GM12878 (cell line): ENCODE measurements around the gene AMN1. TPM values are rescaled to one million over a fixed set of nuclear protein-coding genes. Genes with fewer than 3 reads are reported as not detected.

Experiments used
- ATAC-seq: fragments of 200-7000 bp; cut with Tn5 transposase; 3 replicates; pipeline ENCODE4 v1.9.1; 2020; ENCODE audit warnings: mild to moderate bottlenecking, moderate library complexity
- BruUV-seq: library from RNA; stranded (reverse); fragments of 400-500 nt; replicated peaks from 2 replicates; lab custom pipeline; 2021; lab: Mats Ljungman, UMichigan
- CTCF ChIA-PET: fragments of 300-600 bp; sonication (Branson Sonifier 250); formaldehyde crosslinking; extraction: SDS; loops from one replicate; lab custom pipeline; 2021; ENCODE audit warnings: inconsistent platforms; lab: Yijun Ruan, JAX
- POLR2A ChIA-PET: fragments of 350-600 bp; formaldehyde crosslinking; extraction: SDS; loops from one replicate; lab custom pipeline; 2021; ENCODE audit warnings: inconsistent platforms; lab: Charles Lee
- RAD21 ChIA-PET: fragments of 300-600 bp; sonication (Branson Sonifier 250); formaldehyde crosslinking; loops from one replicate; lab custom pipeline; 2023; ENCODE audit warnings: antibody characterized with exemption; ENCODE audit not compliant: unreplicated experiment; lab: Charles Lee
- SMC1A ChIA-PET: fragments of 300-600 bp; sonication (Branson Sonifier 250); formaldehyde crosslinking; loops from one replicate; lab custom pipeline; 2023; ENCODE audit not compliant: unreplicated experiment, uncharacterized antibody; lab: Charles Lee
- DNase-seq: peaks from one replicate; pipeline ENCODE4 v3.0.0-alpha.2; 2011; ENCODE audit warnings: low read depth, low spot score
- FAIRE-seq: peaks from 3 replicates; lab custom pipeline; 2011; peaks lifted over from hg19 to GRCh38; lab: Jason Lieb, UNC
- H2AFZ ChIP-seq: 2 replicates; pipeline ENCODE4 v1.6.0; 2011; ENCODE audit warnings: low read depth, low read length, control low read depth; ENCODE audit not compliant: control insufficient read depth
- H3K27ac ChIP-seq: 2 replicates; pipeline ENCODE4 v1.5.1; 2011; ENCODE audit warnings: control low read depth; ENCODE audit not compliant: control insufficient read depth, insufficient read depth
- H3K27me3 ChIP-seq, 2 experiments: replicated peaks in 1 of 2; 2 replicates each; pipeline versions ENCODE4 v1.6.0 to v1.6.1; 2011; ENCODE audit warnings: low read length in 1 of 2; ENCODE audit not compliant: control insufficient read depth in 2 of 2, insufficient read depth in 2 of 2
- H3K36me3 ChIP-seq, 2 experiments: 2 replicates each; pipeline ENCODE4 v1.5.1; 2011; ENCODE audit warnings: low read length in 1 of 2; ENCODE audit not compliant: control insufficient read depth in 2 of 2, insufficient read depth in 2 of 2
- H3K4me1 ChIP-seq: 2 replicates; pipeline ENCODE4 v1.6.1; 2011; ENCODE audit warnings: mild to moderate bottlenecking, low read length, moderate library complexity, mixed read lengths; ENCODE audit not compliant: control insufficient read depth, insufficient read depth
- H3K4me2 ChIP-seq: 2 replicates; pipeline ENCODE4 v1.6.0; 2011; ENCODE audit warnings: control low read depth; ENCODE audit not compliant: control insufficient read depth, insufficient read depth
- H3K4me3 ChIP-seq: fragments of 200-600 bp; sonication (generic); 2 replicates; pipeline ENCODE4 v1.5.1; 2016
- H3K79me2 ChIP-seq: 2 replicates; pipeline ENCODE4 v1.6.0; 2011; ENCODE audit warnings: low read length; ENCODE audit not compliant: control insufficient read depth, insufficient read depth
- H3K9ac ChIP-seq: 2 replicates; pipeline ENCODE4 v1.8.0; 2011; ENCODE audit warnings: low read length, control low read depth, mixed read lengths; ENCODE audit not compliant: control insufficient read depth, insufficient read depth
- H3K9me3 ChIP-seq: replicated peaks from 3 replicates; pipeline ENCODE4 v1.5.1; 2011; ENCODE audit warnings: mild to moderate bottlenecking, low read length; ENCODE audit not compliant: control insufficient read depth, insufficient read depth
- H4K20me1 ChIP-seq: 2 replicates; pipeline ENCODE4 v1.6.0; 2011; ENCODE audit not compliant: control insufficient read depth, insufficient read depth
- CBX3 ChIP-seq: fragments of 200-600 bp; sonication (generic); IDR thresholded peaks from 2 replicates; pipeline ENCODE4 v1.6.1; 2016; ENCODE audit warnings: low read depth, borderline replicate concordance
- EGR1 ChIP-seq, 2 experiments: IDR thresholded peaks; 1 replicate in 1 of 2; 2 replicates in 1 of 2; pipeline ENCODE4 v1.6.1; 2011 to 2012; ENCODE audit warnings: low read depth in 2 of 2, low read length in 2 of 2, borderline replicate concordance in 1 of 2, mild to moderate bottlenecking in 1 of 2, moderate library complexity in 1 of 2
- IKZF2 ChIP-seq, 2 experiments: fragments of 450-650 bp; IDR thresholded peaks; 2 replicates each; pipeline ENCODE4 v1.6.1; 2017; ENCODE audit warnings: mild to moderate bottlenecking in 2 of 2, moderate library complexity in 2 of 2
- RAD21 ChIP-seq: IDR thresholded peaks from 2 replicates; pipeline ENCODE4 v1.6.1; 2011; ENCODE audit warnings: mild to moderate bottlenecking, low read depth, low read length, moderate library complexity; ENCODE audit not compliant: insufficient read depth
- RELA ChIP-seq: fragments of 450-650 bp; IDR thresholded peaks from 2 replicates; pipeline ENCODE4 v1.8.0; 2014; ENCODE audit warnings: borderline replicate concordance; ENCODE audit not compliant: partially characterized antibody
- YBX1 ChIP-seq: fragments of 450-650 bp; IDR thresholded peaks from 2 replicates; pipeline ENCODE4 v1.6.1; 2016; ENCODE audit warnings: antibody characterized with exemption
- ZNF384 ChIP-seq: IDR thresholded peaks from 2 replicates; pipeline ENCODE4 v1.6.1; 2012; ENCODE audit warnings: low read depth, mild to moderate bottlenecking, low read length, improper control_type of control experiment, borderline replicate concordance
- ZSCAN29 ChIP-seq: fragments of 450-650 bp; IDR thresholded peaks from 2 replicates; pipeline ENCODE4 v1.6.1; 2017; ENCODE audit warnings: mild to moderate bottlenecking, moderate library complexity
- WGBS: methylation state at CpG from one replicate; pipeline ENCODE4 v1.1.6; 2016; ENCODE audit warnings: low lambda C conversion rate; ENCODE audit not compliant: insufficient replicate concordance, insufficient coverage; ENCODE audit errors: missing lambda C conversion rate; 5-methylcytosine and 5-hydroxymethylcytosine counted together
- in situ Hi-C: fragments of 300-500 bp; cut with MboI; formaldehyde crosslinking; loops from 9 replicates; pipeline ENCODE4 v1.14.3; 2018; ENCODE audit warnings: mixed read lengths
- intact Hi-C: fragments of 100-400 bp; cut with micrococcal nuclease; formaldehyde crosslinking; loops from one replicate; pipeline ENCODE4 v1.14.2; 2022; ENCODE audit not compliant: unreplicated experiment
- polyA plus RNA-seq, 11 experiments: library from polyadenylated mRNA; depleted of rRNA in 4 of 11; unstranded in 6 of 11; stranded (reverse) in 5 of 11; fragments of >200 nt; fragmentation: Nextera tagmentation in 4 of 11; fragmentation: Illumina TruSeq in 1 of 11; extraction: Ambion mirVana in 4 of 11; extraction: Trizol in 1 of 11; gene quantifications; 1 replicate in 1 of 11; 2 replicates in 10 of 11; pipeline versions ENCODE4 v1.2.1 to v1.2.3, GENCODE V29; 2011 to 2016; ENCODE audit warnings: inconsistent platforms in 2 of 11, missing spikeins in 2 of 11, low read depth in 1 of 11
- total RNA-seq, 4 experiments: library from RNA; depleted of rRNA in 3 of 4; stranded (reverse); fragments of >200 nt in 3 of 4; fragmentation: Illumina TruSeq in 1 of 4; extraction: Trizol in 1 of 4; gene quantifications; 2 replicates each; pipeline versions ENCODE4 v1.2.1 to v1.2.3, GENCODE V29; 2013 to 2021

The AMN1 gene
- total and polyA plus RNA-seq, 10 of the 15 experiments (the other 5 are each of a cell fraction or from before 2014, with no cell fraction given): 5.4 to 19.3 (median 9.3) TPM

- ChIA-PET RAD21 (interaction anchor here (1.5 kb wide), 1 partner anchor 238 kb away, joined by 5 read pairs; no protein-coding TSS in a partner anchor), POLR2A (no interaction called here), SMC1A (interaction anchor here (0.6 to 2.0 kb wide), 2 partner anchors 12 to 237 kb away, joined by 3 to 5 read pairs; no protein-coding TSS in a partner anchor), CTCF (interaction anchor here (0.6 to 1.7 kb wide), 3 partner anchors 11 to 370 kb away, joined by 3 to 8 read pairs (median 3); no protein-coding TSS in a partner anchor)
- Histone ChIP-seq H3K4me3 (no peak overlapping the region), H3K27me3 (no peaks in the 10 kb centered on the region), H3K9ac (no peak overlapping the region), H3K9me3 (no peaks in the 10 kb centered on the region), H3K79me2 (no peaks in the 10 kb centered on the region), H3K4me2 (no peak overlapping the region), H3K27ac (no peak overlapping the region), H3K4me1 (peaks cover 9% of the 10 kb centered on the region; the same call in 1 of the 2 replicates), H3K36me3 (no peaks in the 10 kb centered on the region), H2AFZ (no peak overlapping the region), H4K20me1 (no peaks in the 10 kb centered on the region)
- in situ Hi-C loops: loop anchor here (10.0 kb wide), 1 partner anchor 787 kb away; no protein-coding TSS in a partner anchor
- 34% methylated on average over 11 of the region's 11 CpGs for WGBS
- FAIRE-seq (no peak), DNase-seq (no peak), ATAC-seq (no peak)
- TF ChIP-seq YBX1: no peak
- no peak for TF ChIP-seq ZNF384
- no peak for TF ChIP-seq CBX3
- no peak for TF ChIP-seq IKZF2 (IDR thresholded peaks at IDR 0.05)
- no peak for TF ChIP-seq ZSCAN29
- no peak for TF ChIP-seq RELA
- TF ChIP-seq RAD21: no peak
- no peak for TF ChIP-seq EGR1 (IDR thresholded peaks at IDR 0.05; ENCODE audit: borderline replicate concordance in 1 of 2, low read depth in 2 of 2, low read length in 2 of 2)
- intact Hi-C loops: no loop called here
- BruUV-seq: no TSS peak
Observed at GRCh38 chr12:31641509-31642090, 87.2 kb downstream of the AMN1 start.
